G401 (cell line): ENCODE data around the gene STOX1. TPM values are rescaled to one million over a fixed set of nuclear protein-coding genes. Genes with fewer than 3 reads are reported as not detected.
"Not testable (repeated sequence)": the region's sequence is repeated elsewhere in the genome, so short reads cannot be mapped to it uniquely, and the experiment has no call there.

Source experiments
- DNase-seq: peaks from one replicate; pipeline ENCODE4 v3.0.0-alpha.2; 2015; ENCODE audit warnings: low spot score
- in situ Hi-C: cut with HindIII; loops from 2 replicates; pipeline ENCODE4 v1.10.0; 2016; ENCODE audit warnings: low sequenced_read_pairs, mixed read lengths
- total RNA-seq: library from RNA; depleted of rRNA; stranded (reverse); fragments of >200 nt; shearing (Covaris generic); gene quantifications from 2 replicates; pipeline ENCODE4 v1.2.3, GENCODE V29; 2014; rRNA removed

Gene STOX1
- 1.5 and 2.0 TPM in 2 replicates for total RNA-seq

GRCh38 chr10:68826764-68827591 lies at the start of gene STOX1:
TSS of gene STOX1 (plus strand) at chr10:68827531. CDS start at chr10:68827624, 93 bp downstream.
- DNase-seq, result peak; percentile 34
- in situ Hi-C loops, result no loop called here

GRCh38 chr10:68781613-68782574 lies 45.4 kb upstream of the STOX1 start:
- in situ Hi-C loops, result no loop called here
- no peak for DNase-seq

- no peak for DNase-seq
- in situ Hi-C loops, result no loop called here
These were observed 42.9 kb upstream of the STOX1 start for GRCh38 chr10:68784476-68784875.

- in situ Hi-C loops, result no loop called here
- no peak for DNase-seq
These were observed 39.5 kb upstream of the STOX1 start for GRCh38 chr10:68787813-68788212.

GRCh38 chr10:68790476-68790875 lies 36.9 kb upstream of the STOX1 start:
- in situ Hi-C loops, result no loop called here

GRCh38 chr10:68792115-68792514 lies 35.2 kb upstream of the STOX1 start:
- in situ Hi-C loops, result no loop called here
- no peak for DNase-seq

More at GRCh38 chr10:68790476-68790875, 36.9 kb upstream of the STOX1 start:
- no peak for DNase-seq

- no peak for DNase-seq
- in situ Hi-C loops, result no loop called here
These were observed 31.3 kb upstream of the STOX1 start for GRCh38 chr10:68795886-68796532.

GRCh38 chr10:68796605-68797004 lies 30.7 kb upstream of the STOX1 start:
- no peak for DNase-seq
- in situ Hi-C loops, result no loop called here

- in situ Hi-C loops, result no loop called here
These were observed 27.1 kb upstream of the STOX1 start for GRCh38 chr10:68800211-68800610.

GRCh38 chr10:68804692-68805091 lies 22.6 kb upstream of the STOX1 start:
- no peak for DNase-seq
- in situ Hi-C loops, result no loop called here

More at GRCh38 chr10:68800211-68800610, 27.1 kb upstream of the STOX1 start:
- DNase-seq, result no peak

- DNase-seq, in situ Hi-C loops: not testable (repeated sequence)
These were observed 16.5 kb upstream of the STOX1 start for GRCh38 chr10:68810830-68811229.

GRCh38 chr10:68811314-68812009 lies 15.9 kb upstream of the STOX1 start:
- DNase-seq, result no peak
- in situ Hi-C loops, result no loop called here

GRCh38 chr10:68812420-68812819 lies 14.9 kb upstream of the STOX1 start:
- in situ Hi-C loops, result no loop called here
- DNase-seq, result no peak

- DNase-seq, result peak; percentile 21
These were observed 13.8 kb upstream of the STOX1 start for GRCh38 chr10:68813559-68813958.

GRCh38 chr10:68816796-68817412 lies 10.4 kb upstream of the STOX1 start:
- DNase-seq, result no peak

More at GRCh38 chr10:68813559-68813958, 13.8 kb upstream of the STOX1 start:
- in situ Hi-C loops, result no loop called here

GRCh38 chr10:68820359-68820758 lies 7.0 kb upstream of the STOX1 start:
- DNase-seq, in situ Hi-C loops: not testable (repeated sequence)

More at GRCh38 chr10:68816796-68817412, 10.4 kb upstream of the STOX1 start:
- in situ Hi-C loops, result no loop called here

GRCh38 chr10:68822626-68823025 lies 4.7 kb upstream of the STOX1 start:
- DNase-seq, in situ Hi-C loops: not testable (repeated sequence)

- in situ Hi-C loops, DNase-seq: not testable (repeated sequence)
These were observed 245 bp downstream of the STOX1 start for GRCh38 chr10:68827592-68827959.
